ENCODE results near the gene COL23A1. TPM values are rescaled to one million over a fixed set of nuclear protein-coding genes. Genes with fewer than 3 reads are reported as not detected.

The COL23A1 gene
- total and polyA plus RNA-seq, 2 of the 8 experiments (the other 6 are each of a cell fraction or from before 2014, with no cell fraction given) = 3.1 to 4.7 TPM

- DNase-seq (ENCODE audit: low read depth in 1 of 2, low spot score in 2 of 2) (no peak), FAIRE-seq (no peak)
- Histone ChIP-seq H2BK120ac (replicated peaks; ENCODE audit: low read depth, low read length) (no peak overlapping the region), H2BK12ac (ENCODE audit: low read depth, low read length) (no peak overlapping the region), H4K91ac (replicated peaks; ENCODE audit: insufficient read length, low read length) (no peak overlapping the region), H2BK20ac (ENCODE audit: low read length) (no peak overlapping the region), H4K5ac (ENCODE audit: insufficient read length, low read depth, low read length) (no peak overlapping the region), H3K23me2 (ENCODE audit: low read depth, low read length) (no peaks in the 10 kb centered on the region), H4K20me1 (replicated peaks in 1 of 2; ENCODE audit: control insufficient read depth in 1 of 2, insufficient read depth in 2 of 2, low read length in 2 of 2) (no peaks in the 10 kb centered on the region), H3K9me3 (ENCODE audit: insufficient read depth in 2 of 2, low read depth in 1 of 2, low read length in 1 of 2) (no peaks in the 10 kb centered on the region), H3K18ac (ENCODE audit: extremely low read depth, low read length) (no peak overlapping the region), H4K8ac (ENCODE audit: extremely low read depth, insufficient read depth, low read length) (0 out of 2 replicates have a peak overlapping the region, but pooled peaks have one; percentile 31), H2BK5ac (ENCODE audit: low read depth, low read length) (0 out of 2 replicates have a peak overlapping the region, but pooled peaks have one; percentile 16), H3K4me1 (replicated peaks in 1 of 4; ENCODE audit: control insufficient read depth in 3 of 4, insufficient read depth in 4 of 4, low read length in 3 of 4) (peaks cover 0 to 7% (median 4%) of the 10 kb centered on the region in 4 experiments; a peak in 4 of 7 replicates), H3K23ac (ENCODE audit: insufficient read length) (no peak overlapping the region), H3K4me3 (ENCODE audit: extremely low read depth in 1 of 4, insufficient read depth in 2 of 4, low read depth in 3 of 4, low read length in 4 of 4) (no peak overlapping the region), H3K14ac (ENCODE audit: insufficient read length) (no peak overlapping the region), H2AFZ (ENCODE audit: low read length) (no peak overlapping the region), H2AK5ac (ENCODE audit: low read depth, low read length) (no peak overlapping the region), H3K4ac (replicated peaks; ENCODE audit: insufficient read length, low read depth, low read length) (no peak overlapping the region), H3K79me1 (ENCODE audit: low read depth, low read length) (no peaks in the 10 kb centered on the region), H3K27me3 (replicated peaks in 1 of 4; ENCODE audit: control insufficient read depth in 3 of 4, extremely low read depth in 1 of 4, insufficient read depth in 3 of 4, low read length in 3 of 4) (no peaks in the 10 kb centered on the region), H3K27ac (ENCODE audit: low read depth, low read length) (no peak overlapping the region), H3K56ac (replicated peaks; ENCODE audit: insufficient read length, low read depth, low read length) (no peak overlapping the region), H2BK15ac (ENCODE audit: low read length) (no peak overlapping the region), H3K79me2 (ENCODE audit: control insufficient read depth in 1 of 2, insufficient read depth in 2 of 2, low read length in 2 of 2) (no peaks in the 10 kb centered on the region), H3K9ac (replicated peaks in 1 of 4; ENCODE audit: extremely low read depth in 1 of 4, low read depth in 3 of 4, low read length in 3 of 4) (no peak overlapping the region), H3K4me2 (ENCODE audit: insufficient read depth in 1 of 2, low read depth in 2 of 2, low read length in 2 of 2) (no peak overlapping the region), H3K36me3 (ENCODE audit: control insufficient read depth in 2 of 4, insufficient read depth in 4 of 4, low read length in 3 of 4) (no peaks in the 10 kb centered on the region)
- WGBS, 2 experiments (ENCODE audit: extremely low coverage in 1 of 2, insufficient coverage in 1 of 2, insufficient read length in 1 of 2, insufficient replicate concordance in 2 of 2, low coverage in 1 of 2, low lambda C conversion rate in 2 of 2, missing lambda C conversion rate in 1 of 2) = 87% methylated on average over 15 of the region's 15 CpGs; no CpG with 5 or more reads in 1 of the 2 experiments
- ChIA-PET POLR2A (ENCODE audit: partially characterized antibody) (no interaction called here), CTCF (ENCODE audit: partially characterized antibody) (interaction anchor here (1.0 to 1.6 kb wide), 8 partner anchors 11 to 130 kb away, joined by 3 to 6 read pairs (median 4); no protein-coding TSS in a partner anchor)
- TF ChIP-seq BCL11A (IDR thresholded peaks at IDR 0.05; ENCODE audit: low read depth in 2 of 2, low read length in 2 of 2) (no peak), POLR2A (IDR thresholded peaks at IDR 0.05; ENCODE audit: control extremely low read depth in 1 of 2, low read depth in 2 of 2, low read length in 2 of 2) (no peak), NANOG (IDR thresholded peaks at IDR 0.05; ENCODE audit: insufficient read depth, low read depth, low read length, poor library complexity, severe bottlenecking) (no peak), ATF3 (IDR thresholded peaks at IDR 0.05; ENCODE audit: insufficient read depth, low read depth, low read length) (no peak), CTBP2 (IDR thresholded peaks at IDR 0.05; ENCODE audit: borderline replicate concordance, insufficient read depth, insufficient read length, low read length) (no peak), MAX (IDR thresholded peaks at IDR 0.05) (no peak), RFX5 (IDR thresholded peaks at IDR 0.05; ENCODE audit: borderline replicate concordance, low read depth, low read length) (no peak), RAD21 (IDR thresholded peaks at IDR 0.05 in 1 of 2, conservative IDR thresholded peaks at IDR 0.05 in 1 of 2; ENCODE audit: low read depth in 2 of 2, low read length in 2 of 2) (no peak), CHD1 (IDR thresholded peaks at IDR 0.05; ENCODE audit: low read depth, low read length) (no peak), JUN (IDR thresholded peaks at IDR 0.05; ENCODE audit: low read depth, low read length) (no peak)
- TF ChIP-seq, protein P1, sequence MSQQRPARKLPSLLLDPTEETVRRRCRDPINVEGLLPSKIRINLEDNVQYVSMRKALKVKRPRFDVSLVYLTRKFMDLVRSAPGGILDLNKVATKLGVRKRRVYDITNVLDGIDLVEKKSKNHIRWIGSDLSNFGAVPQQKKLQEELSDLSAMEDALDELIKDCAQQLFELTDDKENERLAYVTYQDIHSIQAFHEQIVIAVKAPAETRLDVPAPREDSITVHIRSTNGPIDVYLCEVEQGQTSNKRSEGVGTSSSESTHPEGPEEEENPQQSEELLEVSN (IDR thresholded peaks at IDR 0.05) = no peak
Observed at GRCh38 chr5:178331491-178331996, 258.6 kb downstream of the COL23A1 start.

All from H1 (cell line).